HCT116 (cell line): ENCODE results near the gene CELF4.

Experiments
- EZH2phosphoT487 ChIP-seq: fragments of 200-600 bp; IDR thresholded peaks from 2 replicates; pipeline ENCODE4 v1.6.1; 2018; ENCODE audit warnings: antibody characterized with exemption, borderline replicate concordance
- JUND ChIP-seq: IDR thresholded peaks from 2 replicates; pipeline ENCODE4 v1.6.1; 2012
- MAX ChIP-seq: IDR thresholded peaks from 2 replicates; pipeline ENCODE4 v1.6.1; 2012
- POLR2A ChIP-seq: IDR thresholded peaks from 2 replicates; pipeline ENCODE4 v1.7.0; 2011; ENCODE audit warnings: borderline replicate concordance; ENCODE audit not compliant: insufficient read depth, insufficient read length; ENCODE audit errors: extremely low read depth
- RAD21 ChIP-seq: IDR thresholded peaks from 2 replicates; pipeline ENCODE4 v1.6.1; 2012; ENCODE audit warnings: low read depth, mild to moderate bottlenecking
- SIN3A ChIP-seq: IDR thresholded peaks from 2 replicates; pipeline ENCODE4 v1.6.1; 2012; ENCODE audit warnings: low read depth
- TCF7L2 ChIP-seq: IDR thresholded peaks from 2 replicates; pipeline ENCODE4 v1.7.0; 2011; ENCODE audit warnings: borderline replicate concordance, inconsistent platforms; ENCODE audit not compliant: insufficient read depth, insufficient read length; ENCODE audit errors: extremely low read depth
- ZBTB33 ChIP-seq: IDR thresholded peaks from 2 replicates; pipeline ENCODE4 v1.6.1; 2011; ENCODE audit warnings: mild to moderate bottlenecking, low read length, moderate library complexity; ENCODE audit not compliant: insufficient replicate concordance; ENCODE audit errors: extremely low read depth
- TF ChIP-seq, protein P1 (sequence below), 3 experiments: fragments of 200-600 bp in 1 of 3; sonication (generic) in 1 of 3; IDR thresholded peaks in 2 of 3; conservative IDR thresholded peaks in 1 of 3; 2 replicates each; pipeline ENCODE4 v1.5.1; 2012 to 2017; ENCODE audit warnings: low read depth in 2 of 3, low read length in 2 of 3, antibody characterized with exemption in 1 of 3, borderline replicate concordance in 1 of 3, control low read depth in 1 of 3, mild to moderate bottlenecking in 1 of 3, mixed read lengths in 1 of 3, mixed run types in 1 of 3, moderate library complexity in 1 of 3; ENCODE audit not compliant: insufficient read depth in 1 of 3
- TF ChIP-seq, protein P2 (sequence below): IDR thresholded peaks from 2 replicates; pipeline ENCODE4 v1.6.1; 2012

- TF ChIP-seq TCF7L2 (no peak), EZH2phosphoT487 (no peak), RAD21 (no peak), ZBTB33 (no peak), MAX (no peak), JUND (no peak), SIN3A (no peak), POLR2A (no peak)
- TF ChIP-seq, protein P1, sequence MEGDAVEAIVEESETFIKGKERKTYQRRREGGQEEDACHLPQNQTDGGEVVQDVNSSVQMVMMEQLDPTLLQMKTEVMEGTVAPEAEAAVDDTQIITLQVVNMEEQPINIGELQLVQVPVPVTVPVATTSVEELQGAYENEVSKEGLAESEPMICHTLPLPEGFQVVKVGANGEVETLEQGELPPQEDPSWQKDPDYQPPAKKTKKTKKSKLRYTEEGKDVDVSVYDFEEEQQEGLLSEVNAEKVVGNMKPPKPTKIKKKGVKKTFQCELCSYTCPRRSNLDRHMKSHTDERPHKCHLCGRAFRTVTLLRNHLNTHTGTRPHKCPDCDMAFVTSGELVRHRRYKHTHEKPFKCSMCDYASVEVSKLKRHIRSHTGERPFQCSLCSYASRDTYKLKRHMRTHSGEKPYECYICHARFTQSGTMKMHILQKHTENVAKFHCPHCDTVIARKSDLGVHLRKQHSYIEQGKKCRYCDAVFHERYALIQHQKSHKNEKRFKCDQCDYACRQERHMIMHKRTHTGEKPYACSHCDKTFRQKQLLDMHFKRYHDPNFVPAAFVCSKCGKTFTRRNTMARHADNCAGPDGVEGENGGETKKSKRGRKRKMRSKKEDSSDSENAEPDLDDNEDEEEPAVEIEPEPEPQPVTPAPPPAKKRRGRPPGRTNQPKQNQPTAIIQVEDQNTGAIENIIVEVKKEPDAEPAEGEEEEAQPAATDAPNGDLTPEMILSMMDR (IDR thresholded peaks at IDR 0.05 in 2 of 3, conservative IDR thresholded peaks at IDR 0.05 in 1 of 3; ENCODE audit: borderline replicate concordance in 1 of 3, insufficient read depth in 1 of 3, low read depth in 2 of 3, low read length in 2 of 3): no peak
- TF ChIP-seq, protein P2, sequence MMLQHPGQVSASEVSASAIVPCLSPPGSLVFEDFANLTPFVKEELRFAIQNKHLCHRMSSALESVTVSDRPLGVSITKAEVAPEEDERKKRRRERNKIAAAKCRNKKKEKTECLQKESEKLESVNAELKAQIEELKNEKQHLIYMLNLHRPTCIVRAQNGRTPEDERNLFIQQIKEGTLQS: no peak
Observed at GRCh38 chr18:37428288-37428974, 137.2 kb downstream of the CELF4 start.
